CD4-positive, alpha-beta memory T cell (primary cell): Measurements from ENCODE around the gene OR7G1. TPM values are rescaled to one million over a fixed set of nuclear protein-coding genes. Genes with fewer than 3 reads are reported as not detected.
"Not testable (repeated sequence)": the region's sequence is repeated elsewhere in the genome, so short reads cannot be mapped to it uniquely, and the experiment has no call there.

Experiments
- CTCF ChIA-PET: fragments of 350-600 bp; sonication (Branson Sonifier 250); formaldehyde crosslinking; loops from one replicate; lab custom pipeline; 2021; ENCODE audit warnings: inconsistent platforms; ENCODE audit not compliant: partially characterized antibody; lab: Charles Lee
- POLR2A ChIA-PET: fragments of 350-600 bp; sonication (Branson Sonifier 250); formaldehyde crosslinking; loops from one replicate; lab custom pipeline; 2021; ENCODE audit not compliant: partially characterized antibody; lab: Charles Lee
- DNase-seq, 5 donors: peaks; one replicate each; pipeline versions ENCODE4 v3.0.0 to v3.0.0-alpha.2; 2020 to 2022; ENCODE audit warnings: mixed read lengths in 1 of 5
- H3K27ac ChIP-seq: one replicate; pipeline ENCODE4 v1.7.0; 2013; ENCODE audit warnings: low read depth, low read length
- H3K27me3 ChIP-seq: 2 replicates; pipeline ENCODE4 v1.7.0; 2013; ENCODE audit warnings: mild to moderate bottlenecking, low read length, moderate library complexity; ENCODE audit not compliant: insufficient read depth
- H3K36me3 ChIP-seq: 2 replicates; pipeline ENCODE4 v1.7.0; 2013; ENCODE audit warnings: mild to moderate bottlenecking, low read length, moderate library complexity; ENCODE audit not compliant: insufficient read depth
- H3K4me1 ChIP-seq: 2 replicates; pipeline ENCODE4 v1.7.0; 2013; ENCODE audit warnings: mild to moderate bottlenecking, low read length, moderate library complexity; ENCODE audit not compliant: insufficient read depth
- H3K4me3 ChIP-seq, 2 donors: one replicate each; pipeline ENCODE4 v1.7.0; 2013; ENCODE audit warnings: low read length in 2 of 2, mild to moderate bottlenecking in 1 of 2
- H3K9me3 ChIP-seq, 2 donors: one replicate each; pipeline ENCODE4 v1.7.0; 2013; ENCODE audit warnings: low read length in 2 of 2, control low read depth in 1 of 2; ENCODE audit not compliant: control insufficient read depth in 1 of 2
- H3K27ac Mint-ChIP-seq, 7 donors: one replicate each; pipeline ENCODE4 v1.8.0; 2020 to 2021; ENCODE audit warnings: mixed read lengths in 7 of 7, mild to moderate bottlenecking in 6 of 7, inconsistent platforms in 3 of 7, moderate library complexity in 3 of 7
- H3K27me3 Mint-ChIP-seq, 2 donors: one replicate each; pipeline ENCODE4 v1.8.0; 2020 to 2021; ENCODE audit warnings: mixed read lengths in 2 of 2
- H3K36me3 Mint-ChIP-seq, 2 donors: one replicate each; pipeline ENCODE4 v1.8.0; 2020 to 2021; ENCODE audit warnings: mixed read lengths in 2 of 2, inconsistent platforms in 1 of 2, mild to moderate bottlenecking in 1 of 2
- H3K4me1 Mint-ChIP-seq, 4 donors: one replicate each; pipeline ENCODE4 v1.8.0; 2020 to 2021; ENCODE audit warnings: mixed read lengths in 4 of 4, mild to moderate bottlenecking in 1 of 4
- H3K4me3 Mint-ChIP-seq, 8 donors: one replicate each; pipeline ENCODE4 v1.8.0; 2020 to 2021; ENCODE audit warnings: mixed read lengths in 8 of 8, mild to moderate bottlenecking in 7 of 8, moderate library complexity in 6 of 8, inconsistent platforms in 3 of 8
- H3K9me3 Mint-ChIP-seq, 8 donors: one replicate each; pipeline ENCODE4 v1.8.0; 2020 to 2021; ENCODE audit warnings: mixed read lengths in 8 of 8, mild to moderate bottlenecking in 5 of 8, inconsistent platforms in 3 of 8, moderate library complexity in 1 of 8
- intact Hi-C: fragments of 100-400 bp; cut with micrococcal nuclease; formaldehyde crosslinking; loops from one replicate; pipeline ENCODE4 v1.15.1; 2023
- polyA plus RNA-seq, 2 donors: library from polyadenylated mRNA; unstranded; fragments of 300-500 nt; fragmentation: Illumina TruSeq; gene quantifications; one replicate each; pipeline ENCODE4 v1.2.3, GENCODE V29; 2021
- total RNA-seq, 2 experiments: library from RNA; stranded (reverse); gene quantifications; one replicate each; pipeline ENCODE4 v1.2.3, GENCODE V29; 2021

The OR7G1 gene
- total and polyA plus RNA-seq, 4 experiments from 2014 or later: not detected

- Histone ChIP-seq H3K27ac (no peak within 1 kb of the TSS), H3K4me1 (no peaks in the 10 kb centered on the region), H3K4me3 (no peak within 1 kb of the TSS), H3K36me3 (no peaks in the 10 kb centered on the region), H3K9me3 (no peaks in the 10 kb centered on the region), H3K27me3 (no peaks in the 10 kb centered on the region)
- intact Hi-C loops: no loop called here
- H3K27me3 Mint-ChIP-seq: peaks cover 9 to 25% of the 10 kb centered on the region in 2 donors
- POLR2A ChIA-PET: no interaction called here
- no peaks in the 10 kb centered on the region for H3K36me3 Mint-ChIP-seq
- no peak within 1 kb of the TSS for H3K4me3 Mint-ChIP-seq
- H3K9me3 Mint-ChIP-seq: no peaks in the 10 kb centered on the region
- H3K27ac Mint-ChIP-seq: peak within 1 kb of the TSS in 1 of 7 donors; percentile 29
- CTCF ChIA-PET: no interaction called here
- DNase-seq: no peak
- H3K4me1 Mint-ChIP-seq: no peaks in the 10 kb centered on the region
Observed at GRCh38 chr19:9086761-9087160, 28.8 kb downstream of the OR7G1 start, which contains the start of gene OR1M1. Gene OR1M1 (plus strand): TSS chr19:9087061. CDS start chr19:9093245, 6,184 bp downstream.

- Histone ChIP-seq H3K36me3 (no peaks in the 10 kb centered on the region), H3K4me3 (no peak overlapping the region), H3K4me1 (no peaks in the 10 kb centered on the region), H3K27me3 (no peaks in the 10 kb centered on the region), H3K9me3 (no peaks in the 10 kb centered on the region), H3K27ac (no peak overlapping the region)
- ChIA-PET POLR2A (no interaction called here), CTCF (interaction anchor here (0.6 kb wide), 1 partner anchor 484 kb away, joined by 3 read pairs; no protein-coding TSS in a partner anchor)
- DNase-seq: no peak
- peaks cover 0 to 2% of the 10 kb centered on the region in 2 donors for H3K27me3 Mint-ChIP-seq
- intact Hi-C loops: no loop called here
- H3K27ac Mint-ChIP-seq: no peak overlapping the region
- H3K4me1 Mint-ChIP-seq: peaks cover 0 to 5% (median 0%) of the 10 kb centered on the region in 4 donors
- H3K4me3 Mint-ChIP-seq: no peak overlapping the region
- no peaks in the 10 kb centered on the region for H3K36me3 Mint-ChIP-seq
- H3K9me3 Mint-ChIP-seq: no peaks in the 10 kb centered on the region
Observed at GRCh38 chr19:9078651-9079050, 36.9 kb downstream of the OR7G1 start.

GRCh38 chr19:9076901-9077300 lies 38.7 kb downstream of the OR7G1 start:
- Histone ChIP-seq H3K27ac (no peak overlapping the region), H3K4me1 (no peaks in the 10 kb centered on the region), H3K4me3 (no peak overlapping the region), H3K27me3 (no peaks in the 10 kb centered on the region), H3K9me3 (no peaks in the 10 kb centered on the region), H3K36me3 (no peaks in the 10 kb centered on the region)
- ChIA-PET CTCF (no interaction called here), POLR2A (no interaction called here)
- Mint-ChIP-seq H3K9me3 (no peaks in the 10 kb centered on the region), H3K36me3 (no peaks in the 10 kb centered on the region), H3K27me3 (peaks cover 0 to 2% of the 10 kb centered on the region in 2 donors), H3K4me1 (peaks cover 0 to 5% (median 0%) of the 10 kb centered on the region in 4 donors), H3K4me3 (no peak overlapping the region), H3K27ac (no peak overlapping the region)
- intact Hi-C loops: no loop called here
- DNase-seq: no peak

GRCh38 chr19:9075064-9075949 lies 40.3 kb downstream of the OR7G1 start:
- Mint-ChIP-seq H3K4me3 (no peak overlapping the region), H3K27ac (no peak overlapping the region), H3K36me3 (no peaks in the 10 kb centered on the region), H3K27me3 (peaks cover 0 to 2% of the 10 kb centered on the region in 2 donors), H3K9me3 (no peaks in the 10 kb centered on the region), H3K4me1 (peaks cover 0 to 5% (median 0%) of the 10 kb centered on the region in 4 donors)
- no peak for DNase-seq
- H3K4me3 ChIP-seq: no peak overlapping the region
- no peaks in the 10 kb centered on the region for H3K36me3 ChIP-seq
- H3K27me3 ChIP-seq: no peaks in the 10 kb centered on the region
- H3K27ac ChIP-seq: no peak overlapping the region
- CTCF ChIA-PET: no interaction called here
- H3K4me1 ChIP-seq: no peaks in the 10 kb centered on the region
- intact Hi-C loops: no loop called here
- POLR2A ChIA-PET: no interaction called here
- H3K9me3 ChIP-seq: no peaks in the 10 kb centered on the region

GRCh38 chr19:9073806-9074205 lies 41.8 kb downstream of the OR7G1 start:
- no peaks in the 10 kb centered on the region for H3K9me3 Mint-ChIP-seq
- no peak overlapping the region for H3K27ac Mint-ChIP-seq
- Histone ChIP-seq H3K4me3 (no peak overlapping the region), H3K27ac (no peak overlapping the region), H3K36me3 (no peaks in the 10 kb centered on the region), H3K9me3 (no peaks in the 10 kb centered on the region), H3K4me1 (no peaks in the 10 kb centered on the region), H3K27me3 (no peaks in the 10 kb centered on the region)
- H3K27me3 Mint-ChIP-seq: peaks cover 0 to 2% of the 10 kb centered on the region in 2 donors
- CTCF ChIA-PET: no interaction called here
- no peak for DNase-seq
- intact Hi-C loops: no loop called here
- POLR2A ChIA-PET: no interaction called here
- H3K4me3 Mint-ChIP-seq: no peak overlapping the region
- no peaks in the 10 kb centered on the region for H3K4me1 Mint-ChIP-seq
- no peaks in the 10 kb centered on the region for H3K36me3 Mint-ChIP-seq

GRCh38 chr19:9071720-9072119 lies 43.8 kb downstream of the OR7G1 start:
- H3K27ac ChIP-seq, H3K4me1 Mint-ChIP-seq, DNase-seq, H3K4me3 Mint-ChIP-seq, H3K36me3 Mint-ChIP-seq, H3K27me3 ChIP-seq, H3K9me3 ChIP-seq, intact Hi-C loops, H3K27ac Mint-ChIP-seq, H3K4me3 ChIP-seq, H3K27me3 Mint-ChIP-seq, H3K4me1 ChIP-seq, H3K9me3 Mint-ChIP-seq, CTCF ChIA-PET, H3K36me3 ChIP-seq, POLR2A ChIA-PET: not testable (repeated sequence)

- no peak overlapping the region for H3K27ac ChIP-seq
- Mint-ChIP-seq H3K4me1 (no peaks in the 10 kb centered on the region), H3K9me3 (no peaks in the 10 kb centered on the region), H3K36me3 (no peaks in the 10 kb centered on the region), H3K27me3 (peaks cover 0 to 2% of the 10 kb centered on the region in 2 donors), H3K27ac (no peak overlapping the region), H3K4me3 (no peak overlapping the region)
- H3K27me3 ChIP-seq: no peaks in the 10 kb centered on the region
- ChIA-PET POLR2A (no interaction called here), CTCF (no interaction called here)
- DNase-seq: no peak
- no peak overlapping the region for H3K4me3 ChIP-seq
- H3K36me3 ChIP-seq: no peaks in the 10 kb centered on the region
- H3K9me3 ChIP-seq: no peaks in the 10 kb centered on the region
- intact Hi-C loops: no loop called here
- H3K4me1 ChIP-seq: no peaks in the 10 kb centered on the region
Observed at GRCh38 chr19:9070066-9070465, 45.5 kb downstream of the OR7G1 start.
